ENCODE results near the gene MSMO1. TPM values are rescaled to one million over a fixed set of nuclear protein-coding genes. Genes with fewer than 3 reads are reported as not detected.

Gene MSMO1
- total RNA-seq, 4 donors from 2014 or later, result 10.7 to 148 (median 111) TPM

- no peaks in the 10 kb centered on the region for H3K9me3 ChIP-seq
- no peak for DNase-seq
- H3K27me3 ChIP-seq, result no peaks in the 10 kb centered on the region
- H3K4me1 ChIP-seq, result peaks cover 0 to 21% (median 0%) of the 10 kb centered on the region in 4 donors
- H3K4me3 ChIP-seq, result no peak overlapping the region
- H3K36me3 ChIP-seq, result no peaks in the 10 kb centered on the region
- no peak overlapping the region for H3K27ac ChIP-seq
- TF ChIP-seq, protein P1, sequence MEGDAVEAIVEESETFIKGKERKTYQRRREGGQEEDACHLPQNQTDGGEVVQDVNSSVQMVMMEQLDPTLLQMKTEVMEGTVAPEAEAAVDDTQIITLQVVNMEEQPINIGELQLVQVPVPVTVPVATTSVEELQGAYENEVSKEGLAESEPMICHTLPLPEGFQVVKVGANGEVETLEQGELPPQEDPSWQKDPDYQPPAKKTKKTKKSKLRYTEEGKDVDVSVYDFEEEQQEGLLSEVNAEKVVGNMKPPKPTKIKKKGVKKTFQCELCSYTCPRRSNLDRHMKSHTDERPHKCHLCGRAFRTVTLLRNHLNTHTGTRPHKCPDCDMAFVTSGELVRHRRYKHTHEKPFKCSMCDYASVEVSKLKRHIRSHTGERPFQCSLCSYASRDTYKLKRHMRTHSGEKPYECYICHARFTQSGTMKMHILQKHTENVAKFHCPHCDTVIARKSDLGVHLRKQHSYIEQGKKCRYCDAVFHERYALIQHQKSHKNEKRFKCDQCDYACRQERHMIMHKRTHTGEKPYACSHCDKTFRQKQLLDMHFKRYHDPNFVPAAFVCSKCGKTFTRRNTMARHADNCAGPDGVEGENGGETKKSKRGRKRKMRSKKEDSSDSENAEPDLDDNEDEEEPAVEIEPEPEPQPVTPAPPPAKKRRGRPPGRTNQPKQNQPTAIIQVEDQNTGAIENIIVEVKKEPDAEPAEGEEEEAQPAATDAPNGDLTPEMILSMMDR (IDR thresholded peaks at IDR 0.05), result no peak
- no peak for TF ChIP-seq POLR2A (IDR thresholded peaks at IDR 0.05)
These were observed 2.6 kb upstream of the MSMO1 start for GRCh38 chr4:165324918-165325304.

GRCh38 chr4:165325732-165326512 lies 1.5 kb upstream of the MSMO1 start:
- peaks cover 0 to 31% (median 0%) of the 10 kb centered on the region in 4 donors for H3K4me1 ChIP-seq
- peak overlapping the region in 2 of 4 donors; percentile 80 to 82 for H3K4me3 ChIP-seq
- no peaks in the 10 kb centered on the region for H3K9me3 ChIP-seq
- DNase-seq, result peak in 1 of 3 donors; percentile 68
- H3K27ac ChIP-seq, result peak overlapping the region in 2 of 4 donors; percentile 78 to 85
- TF ChIP-seq, protein P1 (IDR thresholded peaks at IDR 0.05), result no peak
- no peak for TF ChIP-seq POLR2A (IDR thresholded peaks at IDR 0.05)
- no peaks in the 10 kb centered on the region for H3K36me3 ChIP-seq
- H3K27me3 ChIP-seq, result no peaks in the 10 kb centered on the region

DNA sequence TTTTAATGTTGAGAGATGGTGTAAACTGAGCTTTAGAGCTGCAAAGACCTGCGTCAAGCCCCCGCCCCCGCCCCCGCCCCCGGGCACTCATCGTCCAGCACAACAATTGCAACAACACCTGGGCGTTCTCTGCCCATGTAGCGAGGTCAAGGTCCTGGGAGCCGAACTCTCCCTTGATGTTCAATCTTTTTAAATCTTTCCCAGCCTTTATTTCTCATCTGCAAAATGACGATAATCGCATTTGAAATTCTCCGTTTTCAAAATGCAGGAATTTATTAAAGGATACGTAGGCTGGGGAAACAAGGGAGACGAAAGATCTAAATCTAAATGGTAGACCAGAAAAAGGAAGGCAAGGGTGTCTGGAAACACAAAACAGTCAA lies 648 bp upstream of the MSMO1 start:
- H3K27ac ChIP-seq, result peak overlapping the region; percentile 77 to 85 (median 79)
- peak overlapping the region; percentile 72 to 90 (median 81) for H3K4me3 ChIP-seq
- H3K36me3 ChIP-seq, result no peaks in the 10 kb centered on the region
- H3K9me3 ChIP-seq, result no peaks in the 10 kb centered on the region
- TF ChIP-seq, protein P1 (IDR thresholded peaks at IDR 0.05), result no peak
- no peak for TF ChIP-seq POLR2A (IDR thresholded peaks at IDR 0.05)
- DNase-seq, result peak; percentile 32 to 71 (median 71)
- H3K4me1 ChIP-seq, result peaks cover 0 to 34% (median 0%) of the 10 kb centered on the region in 4 donors
- H3K27me3 ChIP-seq, result no peaks in the 10 kb centered on the region

- Histone ChIP-seq H3K36me3 (no peaks in the 10 kb centered on the region), H3K9me3 (no peaks in the 10 kb centered on the region), H3K4me3 (peak overlapping the region; percentile 72 to 90 (median 81)), H3K27me3 (no peaks in the 10 kb centered on the region), H3K27ac (peak overlapping the region; percentile 77 to 91 (median 82)), H3K4me1 (peaks cover 0 to 34% (median 0%) of the 10 kb centered on the region in 4 donors)
- TF ChIP-seq, protein P1 (IDR thresholded peaks at IDR 0.05), result no peak
- no peak for DNase-seq
These were observed 594 bp downstream of the MSMO1 start for GRCh38 chr4:165328101-165328425.

DNA sequence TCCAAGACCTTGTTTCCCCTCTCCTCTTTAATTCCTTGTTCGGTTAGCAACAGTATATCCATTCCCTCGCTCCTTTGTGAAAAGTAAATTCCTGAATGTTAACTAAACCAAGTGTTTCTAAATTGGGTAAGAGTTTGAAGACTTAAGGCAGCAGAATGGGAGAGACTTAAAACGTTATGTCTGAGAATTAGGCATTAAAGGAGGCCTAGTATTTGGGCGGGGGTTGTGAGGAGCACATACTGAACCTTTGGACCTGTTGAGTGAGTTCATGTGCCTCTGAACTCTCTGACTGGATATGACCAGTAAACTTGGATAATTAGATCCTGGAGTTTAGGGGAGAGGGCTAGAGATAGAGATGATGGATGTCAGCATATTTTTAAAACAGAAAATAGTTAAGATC lies 1.2 kb downstream of the MSMO1 start:
- TF ChIP-seq, protein P1 (IDR thresholded peaks at IDR 0.05), result no peak
- no peak for TF ChIP-seq POLR2A (IDR thresholded peaks at IDR 0.05)
- Histone ChIP-seq H3K27me3 (no peaks in the 10 kb centered on the region), H3K4me3 (peak overlapping the region in 3 of 4 donors; percentile 80 to 90 (median 82)), H3K4me1 (peaks cover 0 to 34% (median 0%) of the 10 kb centered on the region in 4 donors), H3K9me3 (no peaks in the 10 kb centered on the region), H3K27ac (peak overlapping the region in 3 of 4 donors; percentile 77 to 91 (median 85)), H3K36me3 (peaks cover 0 to 6% (median 0%) of the 10 kb centered on the region in 3 donors)
- peak in 1 of 3 donors; percentile 55 for DNase-seq

All from Peyer's patch (tissue), 4 donors.